Adrenal gland (tissue), 5 donors: ENCODE measurements around the gene PPP1R12B.

ENCODE experiments used
- CTCF ChIP-seq, 6 experiments: fragments of 450-650 bp in 4 of 6; fragments of 200-600 bp in 2 of 6; sonication (generic) in 1 of 6; IDR thresholded peaks; 1 replicate in 5 of 6; 2 replicates in 1 of 6; pipeline versions ENCODE4 v1.5.1 to v1.8.0; 2016 to 2021; ENCODE audit warnings: antibody characterized with exemption in 6 of 6, mild to moderate bottlenecking in 2 of 6, moderate library complexity in 1 of 6
- POLR2A ChIP-seq, 2 donors: fragments of 450-650 bp; IDR thresholded peaks; one replicate each; pipeline ENCODE4 v1.6.1; 2017; ENCODE audit warnings: antibody characterized with exemption in 2 of 2, mild to moderate bottlenecking in 2 of 2, moderate library complexity in 1 of 2
- donor health status: DM: no; HTN: no; CAD: no.

DNA sequence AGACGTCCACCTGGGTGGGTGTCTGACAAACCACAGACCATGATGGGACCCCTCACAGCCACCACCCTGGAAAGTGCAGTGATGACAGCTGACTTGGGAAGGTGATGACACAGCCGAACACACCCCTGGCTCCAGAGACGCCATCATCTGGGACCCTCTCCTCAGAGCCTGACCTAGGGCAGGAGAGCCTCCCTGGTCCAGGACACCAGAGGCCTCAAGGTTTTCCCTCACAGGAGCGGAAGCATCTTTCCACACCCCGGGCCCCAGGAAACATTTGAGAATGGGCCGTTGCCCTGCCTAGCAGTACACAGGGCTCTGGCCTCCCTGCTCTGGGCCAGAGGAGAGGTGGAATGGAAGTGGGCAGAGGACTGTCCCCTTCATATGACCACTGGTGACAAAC is 282.0 kb downstream of the PPP1R12B start:
- TF ChIP-seq CTCF (IDR thresholded peaks at IDR 0.05) (no peak), POLR2A (IDR thresholded peaks at IDR 0.05) (no peak)
